HepG2 (cell line): ENCODE data around the gene KDM5A. TPM values are rescaled to one million over a fixed set of nuclear protein-coding genes. Genes with fewer than 3 reads are reported as not detected.
A peak's percentile ranks its signal among the peaks of the same experiment; 100 is the strongest.

Experiments used
- CENPT ChIP-seq: sonication (generic); formaldehyde crosslinking; IDR thresholded peaks from 2 replicates; pipeline ENCODE4 v1.8.0; 2022; ENCODE audit warnings: low read depth, mild to moderate bottlenecking, moderate library complexity, missing genetic modification reagents
- DNMT3B ChIP-seq: conservative IDR thresholded peaks from 2 replicates; pipeline ENCODE4 v1.6.1; 2016; ENCODE audit warnings: missing biosample characterization, control low read depth
- HCFC1 ChIP-seq: fragments of 150-350 bp; IDR thresholded peaks from 2 replicates; pipeline ENCODE4 v1.6.1; 2014; ENCODE audit warnings: low read depth, low read length
- RORA ChIP-seq: sonication (generic); formaldehyde crosslinking; IDR thresholded peaks from 2 replicates; pipeline ENCODE4 v1.5.0; 2020; ENCODE audit warnings: mild to moderate bottlenecking, missing genetic modification reagents, moderate library complexity
- RXRA ChIP-seq: sonication (generic); formaldehyde crosslinking; IDR thresholded peaks from 2 replicates; pipeline ENCODE4 v1.5.1; 2020; ENCODE audit warnings: missing genetic modification reagents
- SMAD9 ChIP-seq: sonication (generic); formaldehyde crosslinking; IDR thresholded peaks from 2 replicates; pipeline ENCODE4 v1.5.1; 2020; ENCODE audit warnings: mild to moderate bottlenecking, missing genetic modification reagents
- TBL1XR1 ChIP-seq: fragments of 150-350 bp; IDR thresholded peaks from 2 replicates; pipeline ENCODE4 v1.6.1; 2014; ENCODE audit warnings: borderline replicate concordance, low read length; ENCODE audit not compliant: partially characterized antibody
- ZNF12 ChIP-seq: sonication (generic); formaldehyde crosslinking; IDR thresholded peaks from 2 replicates; pipeline ENCODE4 v1.5.0; 2020; ENCODE audit warnings: missing genetic modification reagents
- ZNF350 ChIP-seq: sonication (generic); formaldehyde crosslinking; IDR thresholded peaks from 2 replicates; pipeline ENCODE4 v1.4.0; 2020; ENCODE audit warnings: mild to moderate bottlenecking, low read depth, missing genetic modification reagents, borderline replicate concordance
- ZNF432 ChIP-seq: sonication (generic); formaldehyde crosslinking; IDR thresholded peaks from 2 replicates; pipeline ENCODE4 v1.5.0; 2020; ENCODE audit warnings: missing genetic modification reagents, mild to moderate bottlenecking, borderline replicate concordance
- ZNF777 ChIP-seq: sonication (generic); formaldehyde crosslinking; IDR thresholded peaks from 2 replicates; pipeline ENCODE4 v1.4.0; 2020; ENCODE audit warnings: missing genetic modification reagents
- ZNF790 ChIP-seq: sonication (generic); formaldehyde crosslinking; IDR thresholded peaks from 2 replicates; pipeline ENCODE4 v1.8.0; 2022; ENCODE audit warnings: missing genetic modification reagents, mild to moderate bottlenecking, borderline replicate concordance
- polyA plus RNA-seq, 8 experiments: library from polyadenylated mRNA; depleted of rRNA in 3 of 8; stranded (reverse) in 7 of 8; unstranded in 1 of 8; fragments of >200 nt; fragmentation: Illumina TruSeq in 4 of 8; extraction: Trizol in 4 of 8; gene quantifications; 2 replicates each; pipeline versions ENCODE4 v1.2.1 to v1.2.3, GENCODE V29; 2011 to 2016; ENCODE audit warnings: low read depth in 4 of 8, missing spikeins in 1 of 8, mixed read lengths in 1 of 8; ENCODE audit not compliant: insufficient read depth in 1 of 8
- total RNA-seq, 5 experiments: library from RNA; depleted of rRNA; stranded (reverse); fragments of >200 nt; fragmentation: Illumina TruSeq; extraction: Trizol; gene quantifications; 2 replicates each; pipeline ENCODE4 v1.2.3, GENCODE V29; 2016; ENCODE audit warnings: low read depth in 1 of 5
- TF ChIP-seq, protein P1 (sequence below): sonication (generic); formaldehyde crosslinking; IDR thresholded peaks from 2 replicates; pipeline ENCODE4 v1.9.0; 2021; ENCODE audit warnings: missing genetic modification reagents, borderline replicate concordance
- TF ChIP-seq, protein P2 (sequence below): sonication (generic); formaldehyde crosslinking; IDR thresholded peaks from 2 replicates; pipeline ENCODE4 v1.4.0; 2020; ENCODE audit warnings: missing genetic modification reagents
- TF ChIP-seq, protein P3 (sequence below): sonication (generic); formaldehyde crosslinking; IDR thresholded peaks from 2 replicates; pipeline ENCODE4 v1.5.0; 2020; ENCODE audit warnings: missing genetic modification reagents
- TF ChIP-seq, protein P4 (sequence below): sonication (generic); formaldehyde crosslinking; IDR thresholded peaks from 2 replicates; pipeline ENCODE4 v1.4.0; 2020; ENCODE audit warnings: missing genetic modification reagents, borderline replicate concordance
- TF ChIP-seq, protein P5 (sequence below): sonication (generic); formaldehyde crosslinking; IDR thresholded peaks from 2 replicates; pipeline ENCODE4 v1.4.0; 2020; ENCODE audit warnings: missing genetic modification reagents

Gene KDM5A
- total and polyA plus RNA-seq, 2 of the 13 experiments (the other 11 are each of a cell fraction or from before 2014, with no cell fraction given): 12.0 to 29.2 TPM

- TF ChIP-seq, protein P1, sequence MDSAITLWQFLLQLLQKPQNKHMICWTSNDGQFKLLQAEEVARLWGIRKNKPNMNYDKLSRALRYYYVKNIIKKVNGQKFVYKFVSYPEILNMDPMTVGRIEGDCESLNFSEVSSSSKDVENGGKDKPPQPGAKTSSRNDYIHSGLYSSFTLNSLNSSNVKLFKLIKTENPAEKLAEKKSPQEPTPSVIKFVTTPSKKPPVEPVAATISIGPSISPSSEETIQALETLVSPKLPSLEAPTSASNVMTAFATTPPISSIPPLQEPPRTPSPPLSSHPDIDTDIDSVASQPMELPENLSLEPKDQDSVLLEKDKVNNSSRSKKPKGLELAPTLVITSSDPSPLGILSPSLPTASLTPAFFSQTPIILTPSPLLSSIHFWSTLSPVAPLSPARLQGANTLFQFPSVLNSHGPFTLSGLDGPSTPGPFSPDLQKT (CRISPR knock-in tag): peak; percentile 35; the same call in 1 of the 2 replicates
- TF ChIP-seq RORA (no peak), RXRA (CRISPR knock-in tag) (peak; percentile 67), ZNF777 (CRISPR knock-in tag) (peak; percentile 87), HCFC1 (peak; percentile 80), TBL1XR1 (no peak), ZNF350 (0 out of 2 replicates have a peak, but pooled peaks have one; percentile 44), SMAD9 (CRISPR knock-in tag) (0 out of 2 replicates have a peak, but pooled peaks have one; percentile 40), ZNF432 (CRISPR knock-in tag) (no peak), ZNF12 (CRISPR knock-in tag) (no peak; the same call in none of the 2 replicates), DNMT3B (CRISPR knock-in tag) (no peak; the same call in 1 of the 2 replicates), CENPT (CRISPR knock-in tag) (no peak), ZNF790 (CRISPR knock-in tag) (no peak)
- TF ChIP-seq, protein P2, sequence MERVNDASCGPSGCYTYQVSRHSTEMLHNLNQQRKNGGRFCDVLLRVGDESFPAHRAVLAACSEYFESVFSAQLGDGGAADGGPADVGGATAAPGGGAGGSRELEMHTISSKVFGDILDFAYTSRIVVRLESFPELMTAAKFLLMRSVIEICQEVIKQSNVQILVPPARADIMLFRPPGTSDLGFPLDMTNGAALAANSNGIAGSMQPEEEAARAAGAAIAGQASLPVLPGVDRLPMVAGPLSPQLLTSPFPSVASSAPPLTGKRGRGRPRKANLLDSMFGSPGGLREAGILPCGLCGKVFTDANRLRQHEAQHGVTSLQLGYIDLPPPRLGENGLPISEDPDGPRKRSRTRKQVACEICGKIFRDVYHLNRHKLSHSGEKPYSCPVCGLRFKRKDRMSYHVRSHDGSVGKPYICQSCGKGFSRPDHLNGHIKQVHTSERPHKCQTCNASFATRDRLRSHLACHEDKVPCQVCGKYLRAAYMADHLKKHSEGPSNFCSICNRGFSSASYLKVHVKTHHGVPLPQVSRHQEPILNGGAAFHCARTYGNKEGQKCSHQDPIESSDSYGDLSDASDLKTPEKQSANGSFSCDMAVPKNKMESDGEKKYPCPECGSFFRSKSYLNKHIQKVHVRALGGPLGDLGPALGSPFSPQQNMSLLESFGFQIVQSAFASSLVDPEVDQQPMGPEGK: peak; percentile 70
- TF ChIP-seq, protein P3, sequence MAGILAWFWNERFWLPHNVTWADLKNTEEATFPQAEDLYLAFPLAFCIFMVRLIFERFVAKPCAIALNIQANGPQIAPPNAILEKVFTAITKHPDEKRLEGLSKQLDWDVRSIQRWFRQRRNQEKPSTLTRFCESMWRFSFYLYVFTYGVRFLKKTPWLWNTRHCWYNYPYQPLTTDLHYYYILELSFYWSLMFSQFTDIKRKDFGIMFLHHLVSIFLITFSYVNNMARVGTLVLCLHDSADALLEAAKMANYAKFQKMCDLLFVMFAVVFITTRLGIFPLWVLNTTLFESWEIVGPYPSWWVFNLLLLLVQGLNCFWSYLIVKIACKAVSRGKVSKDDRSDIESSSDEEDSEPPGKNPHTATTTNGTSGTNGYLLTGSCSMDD (CRISPR knock-in tag): no peak
- TF ChIP-seq, protein P4, sequence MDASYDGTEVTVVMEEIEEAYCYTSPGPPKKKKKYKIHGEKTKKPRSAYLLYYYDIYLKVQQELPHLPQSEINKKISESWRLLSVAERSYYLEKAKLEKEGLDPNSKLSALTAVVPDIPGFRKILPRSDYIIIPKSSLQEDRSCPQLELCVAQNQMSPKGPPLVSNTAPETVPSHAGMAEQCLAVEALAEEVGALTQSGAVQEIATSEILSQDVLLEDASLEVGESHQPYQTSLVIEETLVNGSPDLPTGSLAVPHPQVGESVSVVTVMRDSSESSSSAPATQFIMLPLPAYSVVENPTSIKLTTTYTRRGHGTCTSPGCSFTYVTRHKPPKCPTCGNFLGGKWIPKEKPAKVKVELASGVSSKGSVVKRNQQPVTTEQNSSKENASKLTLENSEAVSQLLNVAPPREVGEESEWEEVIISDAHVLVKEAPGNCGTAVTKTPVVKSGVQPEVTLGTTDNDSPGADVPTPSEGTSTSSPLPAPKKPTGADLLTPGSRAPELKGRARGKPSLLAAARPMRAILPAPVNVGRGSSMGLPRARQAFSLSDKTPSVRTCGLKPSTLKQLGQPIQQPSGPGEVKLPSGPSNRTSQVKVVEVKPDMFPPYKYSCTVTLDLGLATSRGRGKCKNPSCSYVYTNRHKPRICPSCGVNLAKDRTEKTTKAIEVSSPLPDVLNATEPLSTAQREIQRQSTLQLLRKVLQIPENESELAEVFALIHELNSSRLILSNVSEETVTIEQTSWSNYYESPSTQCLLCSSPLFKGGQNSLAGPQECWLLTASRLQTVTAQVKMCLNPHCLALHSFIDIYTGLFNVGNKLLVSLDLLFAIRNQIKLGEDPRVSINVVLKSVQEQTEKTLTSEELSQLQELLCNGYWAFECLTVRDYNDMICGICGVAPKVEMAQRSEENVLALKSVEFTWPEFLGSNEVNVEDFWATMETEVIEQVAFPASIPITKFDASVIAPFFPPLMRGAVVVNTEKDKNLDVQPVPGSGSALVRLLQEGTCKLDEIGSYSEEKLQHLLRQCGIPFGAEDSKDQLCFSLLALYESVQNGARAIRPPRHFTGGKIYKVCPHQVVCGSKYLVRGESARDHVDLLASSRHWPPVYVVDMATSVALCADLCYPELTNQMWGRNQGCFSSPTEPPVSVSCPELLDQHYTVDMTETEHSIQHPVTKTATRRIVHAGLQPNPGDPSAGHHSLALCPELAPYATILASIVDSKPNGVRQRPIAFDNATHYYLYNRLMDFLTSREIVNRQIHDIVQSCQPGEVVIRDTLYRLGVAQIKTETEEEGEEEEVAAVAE (CRISPR knock-in tag): peak; percentile 74
- TF ChIP-seq, protein P5, sequence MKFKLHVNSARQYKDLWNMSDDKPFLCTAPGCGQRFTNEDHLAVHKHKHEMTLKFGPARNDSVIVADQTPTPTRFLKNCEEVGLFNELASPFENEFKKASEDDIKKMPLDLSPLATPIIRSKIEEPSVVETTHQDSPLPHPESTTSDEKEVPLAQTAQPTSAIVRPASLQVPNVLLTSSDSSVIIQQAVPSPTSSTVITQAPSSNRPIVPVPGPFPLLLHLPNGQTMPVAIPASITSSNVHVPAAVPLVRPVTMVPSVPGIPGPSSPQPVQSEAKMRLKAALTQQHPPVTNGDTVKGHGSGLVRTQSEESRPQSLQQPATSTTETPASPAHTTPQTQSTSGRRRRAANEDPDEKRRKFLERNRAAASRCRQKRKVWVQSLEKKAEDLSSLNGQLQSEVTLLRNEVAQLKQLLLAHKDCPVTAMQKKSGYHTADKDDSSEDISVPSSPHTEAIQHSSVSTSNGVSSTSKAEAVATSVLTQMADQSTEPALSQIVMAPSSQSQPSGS: peak; percentile 16; the same call in 1 of the 2 replicates
These were observed at the start of gene KDM5A (continued) for GRCh38 chr12:389142-390096.
